Ishikawa (cell line): Measurements from ENCODE around the gene ADCY5.

Experiments
- CEBPB ChIP-seq: IDR thresholded peaks from 2 replicates; pipeline ENCODE4 v1.6.1; 2012
- CREB1 ChIP-seq: IDR thresholded peaks from 2 replicates; pipeline ENCODE4 v1.6.1; 2012; ENCODE audit warnings: low read depth
- EGR1 ChIP-seq: IDR thresholded peaks from 2 replicates; pipeline ENCODE4 v1.6.1; 2012
- EP300 ChIP-seq: IDR thresholded peaks from 2 replicates; pipeline ENCODE4 v1.6.1; 2012; ENCODE audit warnings: borderline replicate concordance
- FOXM1 ChIP-seq: IDR thresholded peaks from 2 replicates; pipeline ENCODE4 v1.6.1; 2012; ENCODE audit warnings: low read depth, borderline replicate concordance
- NFIC ChIP-seq: IDR thresholded peaks from 2 replicates; pipeline ENCODE4 v1.6.1; 2012
- RAD21 ChIP-seq: IDR thresholded peaks from 2 replicates; pipeline ENCODE4 v1.6.1; 2012; ENCODE audit warnings: low read depth
- TAF1 ChIP-seq: IDR thresholded peaks from 2 replicates; pipeline ENCODE4 v1.6.1; 2012; ENCODE audit warnings: low read depth, mild to moderate bottlenecking
- TCF12 ChIP-seq: IDR thresholded peaks from 2 replicates; pipeline ENCODE4 v1.6.1; 2012; ENCODE audit warnings: low read depth
- TEAD4 ChIP-seq: IDR thresholded peaks from 2 replicates; pipeline ENCODE4 v1.6.1; 2012
- YY1 ChIP-seq: IDR thresholded peaks from 2 replicates; pipeline ENCODE4 v1.6.1; 2012; ENCODE audit warnings: low read depth
- ZBTB7A ChIP-seq: IDR thresholded peaks from 2 replicates; pipeline ENCODE4 v1.6.1; 2012; ENCODE audit warnings: low read depth
- TF ChIP-seq, protein P1 (sequence below): IDR thresholded peaks from 2 replicates; pipeline ENCODE4 v1.6.1; 2012; ENCODE audit warnings: low read depth, mild to moderate bottlenecking
- TF ChIP-seq, protein P2 (sequence below): IDR thresholded peaks from 2 replicates; pipeline ENCODE4 v1.6.1; 2012
- TF ChIP-seq, protein P3 (sequence below): IDR thresholded peaks from 2 replicates; pipeline ENCODE4 v1.6.1; 2012

Gene ADCY5

DNA sequence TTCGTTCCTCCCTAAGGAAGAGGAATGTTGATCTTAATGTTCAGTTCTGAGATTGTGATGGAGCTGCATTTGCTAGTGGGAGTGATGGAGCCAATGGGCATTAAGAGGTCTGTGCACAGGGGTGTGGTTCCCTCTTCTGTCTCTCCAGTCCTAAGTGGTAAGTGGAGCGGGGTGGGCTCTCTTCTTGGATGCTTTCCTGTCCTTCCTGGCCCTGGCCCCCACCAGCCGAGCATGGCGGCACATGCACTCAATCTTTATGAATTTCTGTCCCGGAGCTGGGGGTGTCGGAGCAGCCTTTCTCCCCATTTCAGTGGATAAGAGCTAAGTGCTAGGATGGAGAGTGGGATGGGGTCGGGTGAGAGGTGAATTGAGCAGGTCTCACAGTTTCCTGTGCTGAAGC lies 37.6 kb upstream of the ADCY5 start:
- TF ChIP-seq ZBTB7A (no peak), YY1 (no peak)

DNA sequence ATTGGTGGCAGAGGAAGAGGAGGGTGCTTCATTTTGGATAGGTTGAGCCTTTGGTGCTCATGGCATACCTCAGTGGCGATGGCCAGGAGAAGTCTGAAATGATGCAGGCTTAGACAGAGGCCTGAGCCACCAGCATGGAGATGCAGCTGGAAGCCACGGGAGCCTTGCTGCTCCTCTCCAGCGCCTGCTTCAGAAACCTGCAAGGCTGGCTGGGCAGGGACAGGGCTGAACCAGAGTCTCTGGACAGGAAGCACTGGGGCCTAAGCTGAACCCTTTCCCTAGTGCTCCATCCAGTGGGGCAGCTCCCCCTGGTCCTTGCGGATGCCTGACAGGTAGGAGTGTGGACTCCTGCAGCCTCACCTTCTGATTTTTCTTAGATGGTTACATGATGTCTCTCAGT lies 36.7 kb upstream of the ADCY5 start:
- no peak for TF ChIP-seq TAF1
- no peak for TF ChIP-seq CREB1
- no peak for TF ChIP-seq CEBPB
- no peak for TF ChIP-seq EGR1
- TF ChIP-seq, protein P1, sequence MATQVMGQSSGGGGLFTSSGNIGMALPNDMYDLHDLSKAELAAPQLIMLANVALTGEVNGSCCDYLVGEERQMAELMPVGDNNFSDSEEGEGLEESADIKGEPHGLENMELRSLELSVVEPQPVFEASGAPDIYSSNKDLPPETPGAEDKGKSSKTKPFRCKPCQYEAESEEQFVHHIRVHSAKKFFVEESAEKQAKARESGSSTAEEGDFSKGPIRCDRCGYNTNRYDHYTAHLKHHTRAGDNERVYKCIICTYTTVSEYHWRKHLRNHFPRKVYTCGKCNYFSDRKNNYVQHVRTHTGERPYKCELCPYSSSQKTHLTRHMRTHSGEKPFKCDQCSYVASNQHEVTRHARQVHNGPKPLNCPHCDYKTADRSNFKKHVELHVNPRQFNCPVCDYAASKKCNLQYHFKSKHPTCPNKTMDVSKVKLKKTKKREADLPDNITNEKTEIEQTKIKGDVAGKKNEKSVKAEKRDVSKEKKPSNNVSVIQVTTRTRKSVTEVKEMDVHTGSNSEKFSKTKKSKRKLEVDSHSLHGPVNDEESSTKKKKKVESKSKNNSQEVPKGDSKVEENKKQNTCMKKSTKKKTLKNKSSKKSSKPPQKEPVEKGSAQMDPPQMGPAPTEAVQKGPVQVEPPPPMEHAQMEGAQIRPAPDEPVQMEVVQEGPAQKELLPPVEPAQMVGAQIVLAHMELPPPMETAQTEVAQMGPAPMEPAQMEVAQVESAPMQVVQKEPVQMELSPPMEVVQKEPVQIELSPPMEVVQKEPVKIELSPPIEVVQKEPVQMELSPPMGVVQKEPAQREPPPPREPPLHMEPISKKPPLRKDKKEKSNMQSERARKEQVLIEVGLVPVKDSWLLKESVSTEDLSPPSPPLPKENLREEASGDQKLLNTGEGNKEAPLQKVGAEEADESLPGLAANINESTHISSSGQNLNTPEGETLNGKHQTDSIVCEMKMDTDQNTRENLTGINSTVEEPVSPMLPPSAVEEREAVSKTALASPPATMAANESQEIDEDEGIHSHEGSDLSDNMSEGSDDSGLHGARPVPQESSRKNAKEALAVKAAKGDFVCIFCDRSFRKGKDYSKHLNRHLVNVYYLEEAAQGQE: no peak
- no peak for TF ChIP-seq YY1
- TF ChIP-seq, protein P2, sequence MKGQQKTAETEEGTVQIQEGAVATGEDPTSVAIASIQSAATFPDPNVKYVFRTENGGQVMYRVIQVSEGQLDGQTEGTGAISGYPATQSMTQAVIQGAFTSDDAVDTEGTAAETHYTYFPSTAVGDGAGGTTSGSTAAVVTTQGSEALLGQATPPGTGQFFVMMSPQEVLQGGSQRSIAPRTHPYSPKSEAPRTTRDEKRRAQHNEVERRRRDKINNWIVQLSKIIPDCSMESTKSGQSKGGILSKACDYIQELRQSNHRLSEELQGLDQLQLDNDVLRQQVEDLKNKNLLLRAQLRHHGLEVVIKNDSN: no peak
- no peak for TF ChIP-seq TEAD4
- TF ChIP-seq NFIC: no peak
- TF ChIP-seq, protein P3, sequence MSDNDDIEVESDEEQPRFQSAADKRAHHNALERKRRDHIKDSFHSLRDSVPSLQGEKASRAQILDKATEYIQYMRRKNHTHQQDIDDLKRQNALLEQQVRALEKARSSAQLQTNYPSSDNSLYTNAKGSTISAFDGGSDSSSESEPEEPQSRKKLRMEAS: no peak
- TF ChIP-seq EP300: no peak
- TF ChIP-seq ZBTB7A: no peak

DNA sequence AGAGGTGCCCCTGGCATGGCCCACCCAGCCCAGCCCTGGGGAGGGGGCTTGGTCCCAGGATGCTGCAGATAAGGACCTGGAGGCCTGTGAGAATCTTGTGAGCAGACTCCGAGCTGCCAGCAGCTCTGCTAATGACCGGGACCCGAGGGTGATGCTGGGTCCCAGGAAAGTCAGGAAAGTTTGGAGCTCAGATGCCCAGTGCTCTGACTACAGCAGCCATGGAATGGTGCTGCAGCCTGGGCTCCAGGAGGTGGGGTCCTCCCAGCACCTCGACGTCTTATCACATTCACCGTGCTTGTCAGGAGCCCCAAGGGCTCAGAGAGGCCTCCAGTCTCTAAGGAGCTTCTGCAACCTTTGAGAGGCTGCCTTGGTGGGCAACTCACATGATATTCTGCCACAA lies 34.3 kb upstream of the ADCY5 start:
- TF ChIP-seq TAF1 (no peak), EGR1 (no peak), EP300 (no peak)

DNA sequence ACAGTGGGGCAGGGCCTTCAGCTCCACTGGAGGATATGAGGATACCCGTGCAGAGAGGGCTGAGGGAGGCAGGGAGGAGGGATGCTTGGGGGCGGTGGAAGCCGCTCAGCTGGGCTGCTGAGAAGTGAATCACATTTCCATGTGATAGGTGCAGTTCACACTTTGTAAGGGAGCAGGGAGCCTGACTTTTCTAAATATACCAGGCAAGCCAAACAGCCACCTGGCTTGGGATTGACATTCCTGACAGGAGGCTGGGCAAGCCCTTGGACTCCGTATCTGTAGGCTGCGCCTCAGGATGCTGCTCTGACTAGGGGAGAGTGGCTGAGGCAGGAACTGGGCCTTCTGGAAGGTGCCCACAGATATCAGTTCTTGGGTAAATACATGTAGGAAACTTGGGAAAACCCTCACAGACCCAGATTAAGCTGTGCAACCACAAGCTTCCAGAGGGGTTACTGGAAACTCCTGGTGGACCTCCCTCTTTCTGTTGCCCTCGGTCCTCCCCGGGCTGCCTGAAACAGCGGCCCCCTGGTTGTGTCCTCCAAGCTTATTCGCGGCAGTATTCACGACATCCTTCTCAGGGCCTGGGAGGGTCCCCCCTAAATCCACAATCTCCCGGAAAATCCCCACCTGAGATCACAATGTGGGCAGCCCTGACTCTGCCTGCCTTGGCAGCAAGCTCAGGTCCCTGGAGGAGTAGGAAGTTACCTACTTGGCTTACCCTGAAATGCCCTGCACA lies 33.0 kb upstream of the ADCY5 start:
- no peak for TF ChIP-seq EGR1
- TF ChIP-seq, protein P2: no peak
- no peak for TF ChIP-seq CREB1
- TF ChIP-seq TEAD4: no peak
- TF ChIP-seq FOXM1: no peak

DNA sequence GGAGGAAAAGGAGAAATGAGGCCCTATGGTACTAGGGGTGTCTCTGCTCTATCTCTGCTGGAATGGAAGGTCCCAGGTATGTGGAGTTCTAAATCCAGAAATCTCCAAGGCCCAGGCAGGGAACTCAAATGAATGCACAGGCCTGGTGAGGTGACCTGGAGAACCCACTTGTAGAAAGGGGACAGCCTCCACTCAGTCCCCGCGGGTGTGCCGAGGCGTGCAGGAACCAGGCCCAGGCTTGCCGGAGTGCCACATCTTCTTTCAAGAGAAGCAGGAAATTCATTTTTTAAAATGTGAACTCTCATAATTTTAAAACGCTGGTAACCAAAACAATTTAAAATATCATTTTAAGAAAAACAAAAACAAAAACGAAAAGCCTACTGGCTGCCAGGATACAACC lies 32.2 kb upstream of the ADCY5 start:
- TF ChIP-seq TEAD4: no peak
- no peak for TF ChIP-seq CREB1
- TF ChIP-seq YY1: no peak
- TF ChIP-seq, protein P3: no peak
- TF ChIP-seq, protein P1: no peak

DNA sequence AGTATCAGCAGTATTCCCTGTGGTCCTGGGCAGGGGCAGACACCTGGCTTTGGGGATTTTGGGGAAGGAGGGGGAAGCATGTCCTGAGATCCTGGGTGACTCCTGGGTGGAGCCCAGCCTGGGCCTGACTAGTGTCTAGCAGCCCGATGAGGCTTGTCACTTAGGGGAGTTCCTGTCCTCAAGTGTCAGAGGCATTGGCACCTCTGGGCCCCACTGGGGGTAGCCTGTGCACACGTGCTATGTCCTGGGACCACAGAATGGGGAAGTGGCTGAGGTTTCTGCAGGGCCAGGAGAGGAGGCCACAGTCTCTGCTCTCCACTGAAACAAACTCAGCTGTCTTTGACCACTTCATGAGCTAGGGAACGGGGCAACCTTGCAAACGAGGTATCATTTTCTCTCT lies 31.5 kb upstream of the ADCY5 start:
- TF ChIP-seq TCF12 (no peak), ZBTB7A (no peak), RAD21 (no peak), TEAD4 (no peak), CREB1 (no peak), FOXM1 (no peak)
- TF ChIP-seq, protein P1: no peak
